K562 (cell line): Measurements from ENCODE around the gene SAPCD1. TPM values are rescaled to one million over a fixed set of nuclear protein-coding genes. Genes with fewer than 3 reads are reported as not detected.

Experiments
- ATF3 ChIP-seq, 2 experiments: fragments of 450-650 bp in 1 of 2; sonication (generic) in 1 of 2; formaldehyde crosslinking in 1 of 2; IDR thresholded peaks in 1 of 2; conservative IDR thresholded peaks in 1 of 2; 2 replicates each; pipeline versions ENCODE4 v1.6.1 to v1.8.1; 2016 to 2023; ENCODE audit warnings: mild to moderate bottlenecking in 2 of 2, moderate library complexity in 2 of 2, inconsistent platforms in 1 of 2, missing genetic modification reagents in 1 of 2
- BCOR ChIP-seq: fragments of 450-650 bp; IDR thresholded peaks from 2 replicates; pipeline ENCODE4 v1.6.1; 2016
- BDP1 ChIP-seq: IDR thresholded peaks from 3 replicates; pipeline ENCODE4 v1.6.1; 2011; ENCODE audit not compliant: insufficient read length, insufficient read depth
- BMI1 ChIP-seq: fragments of 150-350 bp; IDR thresholded peaks from 2 replicates; pipeline ENCODE4 v1.6.1; 2014; ENCODE audit warnings: low read length
- CHCHD3 ChIP-seq: fragments of 250-450 bp; sonication (Bioruptor Pico); IDR thresholded peaks from 2 replicates; pipeline ENCODE4 v2.1.2; 2022; ENCODE audit warnings: mild to moderate bottlenecking
- ERF ChIP-seq: fragments of 450-650 bp; formaldehyde crosslinking; IDR thresholded peaks from 2 replicates; pipeline ENCODE4 v1.4.0; 2020; ENCODE audit warnings: mild to moderate bottlenecking, mixed read lengths
- FOXJ2 ChIP-seq: fragments of 200-800 bp; sonication (Bioruptor generic); IDR thresholded peaks from 2 replicates; pipeline ENCODE4 v1.6.1; 2016; ENCODE audit warnings: missing genetic modification characterization, missing compliant biosample characterization
- FOXP1 ChIP-seq: sonication (generic); formaldehyde crosslinking; IDR thresholded peaks from 2 replicates; pipeline ENCODE4 v1.8.0; 2022; ENCODE audit warnings: mild to moderate bottlenecking, missing genetic modification reagents
- GABPB2 ChIP-seq: fragments of 250-450 bp; sonication (Bioruptor Pico); conservative IDR thresholded peaks from 2 replicates; pipeline ENCODE4 v1.5.1; 2021; ENCODE audit warnings: mild to moderate bottlenecking
- JUND ChIP-seq, 2 experiments: IDR thresholded peaks; 2 replicates in 1 of 2; 3 replicates in 1 of 2; pipeline ENCODE4 v1.6.1; 2011; ENCODE audit warnings: borderline replicate concordance in 2 of 2, low read depth in 2 of 2, low read length in 2 of 2, improper control_type of control experiment in 1 of 2, missing biosample characterization in 1 of 2, missing genetic modification characterization in 1 of 2, missing genetic modification reagents in 1 of 2
- KLF6 ChIP-seq: fragments of 250-450 bp; sonication (Bioruptor Pico); IDR thresholded peaks from 2 replicates; pipeline ENCODE4 v1.4.0; 2020; ENCODE audit warnings: mild to moderate bottlenecking, moderate library complexity, borderline replicate concordance
- RCOR1 ChIP-seq, 2 experiments: IDR thresholded peaks; 2 replicates each; pipeline ENCODE4 v1.6.1; 2012; ENCODE audit warnings: low read depth in 2 of 2, low read length in 2 of 2, borderline replicate concordance in 1 of 2, improper control_type of control experiment in 1 of 2
- SP1 ChIP-seq: sonication (generic); formaldehyde crosslinking; IDR thresholded peaks from 2 replicates; pipeline ENCODE4 v1.8.1; 2022; ENCODE audit warnings: mild to moderate bottlenecking, missing genetic modification reagents
- TAL1 ChIP-seq: fragments of 450-650 bp; IDR thresholded peaks from 2 replicates; pipeline ENCODE4 v1.6.1; 2016; ENCODE audit warnings: mild to moderate bottlenecking
- ZC3H8 ChIP-seq: fragments of 450-650 bp; IDR thresholded peaks from 2 replicates; pipeline ENCODE4 v1.6.1; 2017
- ZFP1 ChIP-seq: fragments of 450-650 bp; formaldehyde crosslinking; IDR thresholded peaks from 2 replicates; pipeline ENCODE4 v1.4.0; 2020; ENCODE audit warnings: mild to moderate bottlenecking, mixed read lengths
- ZNF592 ChIP-seq: fragments of 450-650 bp; IDR thresholded peaks from 2 replicates; pipeline ENCODE4 v1.6.1; 2017; ENCODE audit warnings: antibody characterized with exemption, mild to moderate bottlenecking
- ZNF695 ChIP-seq: fragments of 450-650 bp; formaldehyde crosslinking; IDR thresholded peaks from 2 replicates; pipeline ENCODE4 v1.4.0; 2020; ENCODE audit warnings: mild to moderate bottlenecking, moderate library complexity
- polyA plus RNA-seq, 8 experiments: library from polyadenylated mRNA; depleted of rRNA in 4 of 8; stranded (reverse) in 5 of 8; unstranded in 3 of 8; fragments of >200 nt; fragmentation: Nextera tagmentation in 2 of 8; fragmentation: Illumina TruSeq in 1 of 8; extraction: Ambion mirVana in 2 of 8; extraction: Trizol in 1 of 8; gene quantifications; 2 replicates each; pipeline versions ENCODE4 v1.2.1 to v1.2.3, GENCODE V29; 2011 to 2014; ENCODE audit warnings: inconsistent platforms in 1 of 8, missing spikeins in 1 of 8
- total RNA-seq, 7 experiments: library from RNA; depleted of rRNA in 6 of 7; stranded (reverse); fragments of >200 nt in 6 of 7; fragmentation: Illumina TruSeq in 2 of 7; extraction: Trizol in 2 of 7; gene quantifications; 2 replicates each; pipeline versions ENCODE4 v1.2.1 to v1.2.3, GENCODE V29; 2011 to 2021; ENCODE audit warnings: low replicate concordance in 1 of 7
- TF ChIP-seq, protein P1 (sequence below): sonication (generic); formaldehyde crosslinking; IDR thresholded peaks from 2 replicates; pipeline ENCODE4 v1.8.0; 2022; ENCODE audit warnings: missing genetic modification reagents, mild to moderate bottlenecking, borderline replicate concordance

SAPCD1 gene
- total and polyA plus RNA-seq, 9 of the 15 experiments (the other 6 are each of a cell fraction or from before 2014, with no cell fraction given), result 2.6 to 30.2 (median 7.4) TPM

- TF ChIP-seq GABPB2 (CRISPR knock-in tag), result peak; percentile 41; the same call in 1 of the 2 replicates
- peak; percentile 86 for TF ChIP-seq KLF6 (CRISPR knock-in tag)
- TF ChIP-seq ZNF695 (CRISPR knock-in tag), result peak; percentile 86; the same call in 1 of the 2 replicates
- TF ChIP-seq BMI1, result no peak
- TF ChIP-seq ATF3 (IDR thresholded peaks at IDR 0.05), result no peak
- peak; percentile 79; the same call in 1 of the 2 replicates for TF ChIP-seq ATF3 (CRISPR knock-in tag; conservative IDR thresholded peaks at IDR 0.05)
- TF ChIP-seq RCOR1 (IDR thresholded peaks at IDR 0.05; ENCODE audit: borderline replicate concordance in 1 of 2, low read depth in 2 of 2, low read length in 2 of 2), result peak; percentile 61 to 63; a peak in 1 of 4 replicates
- TF ChIP-seq FOXP1 (CRISPR knock-in tag), result peak; percentile 100
- no peak for TF ChIP-seq TAL1
- no peak for TF ChIP-seq ZNF592
- TF ChIP-seq ZFP1 (CRISPR knock-in tag), result no peak
- TF ChIP-seq SP1 (CRISPR knock-in tag), result peak; percentile 100
- peak; percentile 72 for TF ChIP-seq JUND (IDR thresholded peaks at IDR 0.05; ENCODE audit: borderline replicate concordance, low read depth, low read length)
- TF ChIP-seq JUND (tag; IDR thresholded peaks at IDR 0.05; ENCODE audit: borderline replicate concordance, low read depth, low read length), result peak; percentile 56; the same call in 1 of the 3 replicates
- TF ChIP-seq ZC3H8, result no peak
- no peak for TF ChIP-seq BDP1
- TF ChIP-seq FOXJ2, result 0 out of 2 replicates have a peak, but pooled peaks have one; percentile 62
- TF ChIP-seq ERF (CRISPR knock-in tag), result peak; percentile 90
- peak; percentile 22; the same call in 1 of the 2 replicates for TF ChIP-seq CHCHD3
- TF ChIP-seq BCOR, result peak; percentile 48; the same call in 1 of the 2 replicates
- TF ChIP-seq, protein P1, sequence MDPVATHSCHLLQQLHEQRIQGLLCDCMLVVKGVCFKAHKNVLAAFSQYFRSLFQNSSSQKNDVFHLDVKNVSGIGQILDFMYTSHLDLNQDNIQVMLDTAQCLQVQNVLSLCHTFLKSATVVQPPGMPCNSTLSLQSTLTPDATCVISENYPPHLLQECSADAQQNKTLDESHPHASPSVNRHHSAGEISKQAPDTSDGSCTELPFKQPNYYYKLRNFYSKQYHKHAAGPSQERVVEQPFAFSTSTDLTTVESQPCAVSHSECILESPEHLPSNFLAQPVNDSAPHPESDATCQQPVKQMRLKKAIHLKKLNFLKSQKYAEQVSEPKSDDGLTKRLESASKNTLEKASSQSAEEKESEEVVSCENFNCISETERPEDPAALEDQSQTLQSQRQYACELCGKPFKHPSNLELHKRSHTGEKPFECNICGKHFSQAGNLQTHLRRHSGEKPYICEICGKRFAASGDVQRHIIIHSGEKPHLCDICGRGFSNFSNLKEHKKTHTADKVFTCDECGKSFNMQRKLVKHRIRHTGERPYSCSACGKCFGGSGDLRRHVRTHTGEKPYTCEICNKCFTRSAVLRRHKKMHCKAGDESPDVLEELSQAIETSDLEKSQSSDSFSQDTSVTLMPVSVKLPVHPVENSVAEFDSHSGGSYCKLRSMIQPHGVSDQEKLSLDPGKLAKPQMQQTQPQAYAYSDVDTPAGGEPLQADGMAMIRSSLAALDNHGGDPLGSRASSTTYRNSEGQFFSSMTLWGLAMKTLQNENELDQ (CRISPR knock-in tag), result peak; percentile 97; the same call in 1 of the 2 replicates
Observed at GRCh38 chr6:31739639-31740396, 22.6 kb upstream of the SAPCD1 start, which contains the start of gene MSH5 (continued).
